WTC11 (cell line): ENCODE results near the gene KIF5C. TPM values are rescaled to one million over a fixed set of nuclear protein-coding genes. Genes with fewer than 3 reads are reported as not detected.

Experiments used
- ATAC-seq: fragments of 200-7000 bp; cut with Tn5 transposase; 2 replicates; pipeline ENCODE4 v1.10.0; 2021; ENCODE audit warnings: mild to moderate bottlenecking, moderate library complexity
- CTCF ChIA-PET: fragments of 300-600 bp; sonication (Branson Sonifier 250); formaldehyde crosslinking; loops from one replicate; lab custom pipeline; 2021; ENCODE audit warnings: antibody characterized with exemption; lab: Charles Lee
- POLR2A ChIA-PET: fragments of 350-600 bp; sonication (Branson Sonifier 250); formaldehyde crosslinking; loops from one replicate; lab custom pipeline; 2021; ENCODE audit warnings: antibody characterized with exemption; lab: Charles Lee
- DNase-seq: peaks from one replicate; pipeline ENCODE4 v3.0.0; 2021; ENCODE audit warnings: low spot score
- H3K27ac Mint-ChIP-seq: 2 replicates; pipeline ENCODE4 v1.8.0; 2021; ENCODE audit warnings: mixed read lengths
- H3K27me3 Mint-ChIP-seq: 2 replicates; pipeline ENCODE4 v1.8.0; 2021; ENCODE audit warnings: low read depth, mild to moderate bottlenecking, moderate library complexity, mixed read lengths
- H3K36me3 Mint-ChIP-seq: 2 replicates; pipeline ENCODE4 v1.8.0; 2021; ENCODE audit warnings: mixed read lengths
- H3K4me1 Mint-ChIP-seq: 2 replicates; pipeline ENCODE4 v1.8.0; 2022; ENCODE audit warnings: mixed read lengths
- H3K4me3 Mint-ChIP-seq: 2 replicates; pipeline ENCODE4 v1.8.0; 2021; ENCODE audit warnings: mild to moderate bottlenecking, moderate library complexity, mixed read lengths
- H3K9me3 Mint-ChIP-seq: 2 replicates; pipeline ENCODE4 v1.8.0; 2021; ENCODE audit warnings: mixed read lengths
- ATF2 ChIP-seq: sonication (generic); formaldehyde crosslinking; IDR thresholded peaks from 2 replicates; pipeline ENCODE4 v1.8.1; 2022; ENCODE audit warnings: low read depth, missing genetic modification reagents, borderline replicate concordance
- CBFB ChIP-seq: sonication (generic); formaldehyde crosslinking; IDR thresholded peaks from 2 replicates; pipeline ENCODE4 v1.8.1; 2022; ENCODE audit warnings: mild to moderate bottlenecking, low read depth, missing genetic modification reagents
- CREM ChIP-seq: sonication (generic); formaldehyde crosslinking; IDR thresholded peaks from 2 replicates; pipeline ENCODE4 v1.8.1; 2022; ENCODE audit warnings: mild to moderate bottlenecking, missing genetic modification reagents, moderate library complexity
- FOXP1 ChIP-seq: sonication (generic); formaldehyde crosslinking; IDR thresholded peaks from 2 replicates; pipeline ENCODE4 v1.8.0; 2022; ENCODE audit warnings: missing genetic modification reagents, mild to moderate bottlenecking, moderate library complexity, borderline replicate concordance
- GRHL2 ChIP-seq: fragments of 250-450 bp; sonication (Bioruptor Pico); IDR thresholded peaks from 2 replicates; pipeline ENCODE4 v1.8.0; 2022; ENCODE audit warnings: mild to moderate bottlenecking, moderate library complexity; ENCODE audit not compliant: insufficient replicate concordance, severe bottlenecking
- IRF1 ChIP-seq: sonication (generic); formaldehyde crosslinking; IDR thresholded peaks from 2 replicates; pipeline ENCODE4 v1.8.0; 2023; ENCODE audit warnings: missing genetic modification reagents
- IRF2 ChIP-seq: sonication (generic); formaldehyde crosslinking; IDR thresholded peaks from 2 replicates; pipeline ENCODE4 v1.8.0; 2022; ENCODE audit warnings: low read depth, missing genetic modification reagents, borderline replicate concordance
- NFATC4 ChIP-seq: fragments of 250-450 bp; sonication (Bioruptor Pico); IDR thresholded peaks from 2 replicates; pipeline ENCODE4 v1.9.0; 2021; ENCODE audit warnings: mild to moderate bottlenecking
- NFYB ChIP-seq: sonication (generic); formaldehyde crosslinking; conservative IDR thresholded peaks from 2 replicates; pipeline ENCODE4 v1.8.0; 2022; ENCODE audit warnings: low read depth, missing genetic modification reagents
- OVOL2 ChIP-seq: fragments of 250-450 bp; sonication (Bioruptor Pico); IDR thresholded peaks from 2 replicates; pipeline ENCODE4 v1.9.0; 2021; ENCODE audit warnings: mild to moderate bottlenecking, borderline replicate concordance
- PREB ChIP-seq: sonication (generic); formaldehyde crosslinking; IDR thresholded peaks from 2 replicates; pipeline ENCODE4 v1.8.1; 2022; ENCODE audit warnings: mild to moderate bottlenecking, missing genetic modification reagents, moderate library complexity, borderline replicate concordance
- SOX15 ChIP-seq: fragments of 250-450 bp; sonication (Bioruptor Pico); IDR thresholded peaks from 2 replicates; pipeline ENCODE4 v1.9.0; 2021; ENCODE audit warnings: mild to moderate bottlenecking
- TCF7 ChIP-seq: sonication (generic); formaldehyde crosslinking; IDR thresholded peaks from 2 replicates; pipeline ENCODE4 v1.8.0; 2022; ENCODE audit warnings: mild to moderate bottlenecking, low read depth, missing genetic modification reagents, moderate library complexity
- USF1 ChIP-seq: sonication (generic); formaldehyde crosslinking; IDR thresholded peaks from 2 replicates; pipeline ENCODE4 v1.8.0; 2022; ENCODE audit warnings: mild to moderate bottlenecking, missing genetic modification reagents
- ZNF263 ChIP-seq: sonication (generic); formaldehyde crosslinking; IDR thresholded peaks from 2 replicates; pipeline ENCODE4 v1.8.1; 2022; ENCODE audit warnings: low read depth, mild to moderate bottlenecking, moderate library complexity, missing genetic modification reagents
- ZNF281 ChIP-seq: sonication (generic); formaldehyde crosslinking; IDR thresholded peaks from 2 replicates; pipeline ENCODE4 v1.8.0; 2023; ENCODE audit warnings: mild to moderate bottlenecking, missing genetic modification reagents
- ZNF396 ChIP-seq: fragments of 250-450 bp; sonication (Bioruptor Pico); IDR thresholded peaks from 2 replicates; pipeline ENCODE4 v1.8.0; 2021; ENCODE audit warnings: mild to moderate bottlenecking, moderate library complexity, borderline replicate concordance
- ZNF416 ChIP-seq: fragments of 250-450 bp; sonication (Bioruptor Pico); IDR thresholded peaks from 2 replicates; pipeline ENCODE4 v1.9.0; 2021; ENCODE audit warnings: mild to moderate bottlenecking, inconsistent platforms
- total RNA-seq: library from RNA; stranded (reverse); gene quantifications from 3 replicates; pipeline ENCODE4 v1.2.3, GENCODE V29; 2021
- TF ChIP-seq, protein P1 (sequence below): sonication (generic); formaldehyde crosslinking; IDR thresholded peaks from 2 replicates; pipeline ENCODE4 v1.8.0; 2022; ENCODE audit warnings: mild to moderate bottlenecking, missing genetic modification reagents
- TF ChIP-seq, protein P2 (sequence below): sonication (generic); formaldehyde crosslinking; IDR thresholded peaks from 2 replicates; pipeline ENCODE4 v1.8.1; 2023; ENCODE audit warnings: mild to moderate bottlenecking, missing genetic modification reagents, moderate library complexity
- TF ChIP-seq, protein P3 (sequence below): fragments of 250-450 bp; sonication (Bioruptor Pico); IDR thresholded peaks from 2 replicates; pipeline ENCODE4 v2.1.2; 2022; ENCODE audit warnings: mild to moderate bottlenecking, moderate library complexity
- TF ChIP-seq, protein P4 (sequence below): fragments of 250-450 bp; sonication (Bioruptor Pico); IDR thresholded peaks from 2 replicates; pipeline ENCODE4 v1.9.0; 2021; ENCODE audit warnings: mild to moderate bottlenecking, borderline replicate concordance

Gene KIF5C
- total RNA-seq, 1 experiment from 2014 or later = 73.5 TPM

DNA sequence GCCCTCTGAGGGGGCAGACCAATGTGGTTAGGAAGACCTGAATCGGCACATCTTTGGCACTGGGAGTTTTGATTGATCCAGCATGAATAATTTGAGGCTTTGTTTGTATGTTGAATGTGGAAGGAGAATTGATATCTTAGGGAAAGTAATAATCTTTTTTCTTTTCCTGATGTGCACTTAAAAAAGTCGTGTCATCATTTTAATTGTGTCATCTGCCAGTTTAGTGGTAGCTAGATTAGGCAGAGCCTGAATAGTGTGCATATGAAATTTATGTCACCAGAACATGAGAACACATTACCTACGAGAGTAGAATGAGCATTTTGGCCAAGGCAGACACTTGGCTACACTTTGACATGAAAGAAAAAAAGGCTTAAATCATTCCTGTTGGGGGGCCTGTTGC, 79.5 kb downstream of the KIF5C start:
- DNase-seq (no peak), ATAC-seq (no peak)
- ChIA-PET CTCF (no interaction called here), POLR2A (no interaction called here)
- Mint-ChIP-seq H3K4me3 (no peak overlapping the region), H3K27me3 (no peaks in the 10 kb centered on the region), H3K27ac (no peak overlapping the region), H3K9me3 (no peaks in the 10 kb centered on the region), H3K4me1 (no peaks in the 10 kb centered on the region)
- no peak for TF ChIP-seq FOXP1 (CRISPR knock-in tag)
- TF ChIP-seq IRF2 (CRISPR knock-in tag) = no peak
- TF ChIP-seq ATF2 = no peak
- TF ChIP-seq, protein P1, sequence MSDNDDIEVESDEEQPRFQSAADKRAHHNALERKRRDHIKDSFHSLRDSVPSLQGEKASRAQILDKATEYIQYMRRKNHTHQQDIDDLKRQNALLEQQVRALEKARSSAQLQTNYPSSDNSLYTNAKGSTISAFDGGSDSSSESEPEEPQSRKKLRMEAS (CRISPR knock-in tag) = no peak
- no peak for TF ChIP-seq ZNF396 (CRISPR knock-in tag)
- TF ChIP-seq, protein P2, sequence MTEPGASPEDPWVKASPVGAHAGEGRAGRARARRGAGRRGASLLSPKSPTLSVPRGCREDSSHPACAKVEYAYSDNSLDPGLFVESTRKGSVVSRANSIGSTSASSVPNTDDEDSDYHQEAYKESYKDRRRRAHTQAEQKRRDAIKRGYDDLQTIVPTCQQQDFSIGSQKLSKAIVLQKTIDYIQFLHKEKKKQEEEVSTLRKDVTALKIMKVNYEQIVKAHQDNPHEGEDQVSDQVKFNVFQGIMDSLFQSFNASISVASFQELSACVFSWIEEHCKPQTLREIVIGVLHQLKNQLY (CRISPR knock-in tag) = no peak
- no peak for TF ChIP-seq ZNF281
- TF ChIP-seq IRF1 (CRISPR knock-in tag) = no peak
- TF ChIP-seq PREB = no peak
- TF ChIP-seq USF1 = no peak
- TF ChIP-seq SOX15 (CRISPR knock-in tag) = no peak
- no peak for TF ChIP-seq NFYB (CRISPR knock-in tag)
- TF ChIP-seq ZNF416 (CRISPR knock-in tag) = no peak
- TF ChIP-seq GRHL2 (CRISPR knock-in tag) = no peak
- no peak for TF ChIP-seq NFATC4 (CRISPR knock-in tag)
- TF ChIP-seq OVOL2 = no peak
- no peak for TF ChIP-seq CBFB
- no peak for TF ChIP-seq CREM
- no peak for TF ChIP-seq TCF7 (CRISPR knock-in tag)
- TF ChIP-seq, all 79 proteins: peak for 0
- H3K36me3 Mint-ChIP-seq = peaks cover 42% of the 10 kb centered on the region

- CTCF ChIA-PET = no interaction called here
- H3K27me3 Mint-ChIP-seq = no peaks in the 10 kb centered on the region
- no peaks in the 10 kb centered on the region for H3K9me3 Mint-ChIP-seq
- no peak for DNase-seq
- TF ChIP-seq ZNF263 (CRISPR knock-in tag) = no peak
- TF ChIP-seq, protein P3, sequence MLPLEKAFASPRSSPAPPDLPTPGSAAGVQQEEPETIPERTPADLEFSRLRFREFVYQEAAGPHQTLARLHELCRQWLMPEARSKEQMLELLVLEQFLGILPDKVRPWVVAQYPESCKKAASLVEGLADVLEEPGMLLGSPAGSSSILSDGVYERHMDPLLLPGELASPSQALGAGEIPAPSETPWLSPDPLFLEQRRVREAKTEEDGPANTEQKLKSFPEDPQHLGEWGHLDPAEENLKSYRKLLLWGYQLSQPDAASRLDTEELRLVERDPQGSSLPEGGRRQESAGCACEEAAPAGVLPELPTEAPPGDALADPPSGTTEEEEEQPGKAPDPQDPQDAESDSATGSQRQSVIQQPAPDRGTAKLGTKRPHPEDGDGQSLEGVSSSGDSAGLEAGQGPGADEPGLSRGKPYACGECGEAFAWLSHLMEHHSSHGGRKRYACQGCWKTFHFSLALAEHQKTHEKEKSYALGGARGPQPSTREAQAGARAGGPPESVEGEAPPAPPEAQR (CRISPR knock-in tag) = no peak
- TF ChIP-seq, protein P2 (CRISPR knock-in tag) = no peak
- TF ChIP-seq, protein P4, sequence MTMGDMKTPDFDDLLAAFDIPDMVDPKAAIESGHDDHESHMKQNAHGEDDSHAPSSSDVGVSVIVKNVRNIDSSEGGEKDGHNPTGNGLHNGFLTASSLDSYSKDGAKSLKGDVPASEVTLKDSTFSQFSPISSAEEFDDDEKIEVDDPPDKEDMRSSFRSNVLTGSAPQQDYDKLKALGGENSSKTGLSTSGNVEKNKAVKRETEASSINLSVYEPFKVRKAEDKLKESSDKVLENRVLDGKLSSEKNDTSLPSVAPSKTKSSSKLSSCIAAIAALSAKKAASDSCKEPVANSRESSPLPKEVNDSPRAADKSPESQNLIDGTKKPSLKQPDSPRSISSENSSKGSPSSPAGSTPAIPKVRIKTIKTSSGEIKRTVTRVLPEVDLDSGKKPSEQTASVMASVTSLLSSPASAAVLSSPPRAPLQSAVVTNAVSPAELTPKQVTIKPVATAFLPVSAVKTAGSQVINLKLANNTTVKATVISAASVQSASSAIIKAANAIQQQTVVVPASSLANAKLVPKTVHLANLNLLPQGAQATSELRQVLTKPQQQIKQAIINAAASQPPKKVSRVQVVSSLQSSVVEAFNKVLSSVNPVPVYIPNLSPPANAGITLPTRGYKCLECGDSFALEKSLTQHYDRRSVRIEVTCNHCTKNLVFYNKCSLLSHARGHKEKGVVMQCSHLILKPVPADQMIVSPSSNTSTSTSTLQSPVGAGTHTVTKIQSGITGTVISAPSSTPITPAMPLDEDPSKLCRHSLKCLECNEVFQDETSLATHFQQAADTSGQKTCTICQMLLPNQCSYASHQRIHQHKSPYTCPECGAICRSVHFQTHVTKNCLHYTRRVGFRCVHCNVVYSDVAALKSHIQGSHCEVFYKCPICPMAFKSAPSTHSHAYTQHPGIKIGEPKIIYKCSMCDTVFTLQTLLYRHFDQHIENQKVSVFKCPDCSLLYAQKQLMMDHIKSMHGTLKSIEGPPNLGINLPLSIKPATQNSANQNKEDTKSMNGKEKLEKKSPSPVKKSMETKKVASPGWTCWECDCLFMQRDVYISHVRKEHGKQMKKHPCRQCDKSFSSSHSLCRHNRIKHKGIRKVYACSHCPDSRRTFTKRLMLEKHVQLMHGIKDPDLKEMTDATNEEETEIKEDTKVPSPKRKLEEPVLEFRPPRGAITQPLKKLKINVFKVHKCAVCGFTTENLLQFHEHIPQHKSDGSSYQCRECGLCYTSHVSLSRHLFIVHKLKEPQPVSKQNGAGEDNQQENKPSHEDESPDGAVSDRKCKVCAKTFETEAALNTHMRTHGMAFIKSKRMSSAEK = no peak
- TF ChIP-seq, all 79 proteins: peak for 0
- peaks cover 31% of the 10 kb centered on the region for H3K36me3 Mint-ChIP-seq
- H3K4me1 Mint-ChIP-seq = no peaks in the 10 kb centered on the region
- ATAC-seq = no peak
- H3K4me3 Mint-ChIP-seq = no peak overlapping the region
- POLR2A ChIA-PET = no interaction called here
- H3K27ac Mint-ChIP-seq = no peak overlapping the region
These were observed 80.8 kb downstream of the KIF5C start for GRCh38 chr2:148955798-148956197.
